Lung microvascular endothelial cell (primary cell): ENCODE data around the gene ST3GAL6. TPM values are rescaled to one million over a fixed set of nuclear protein-coding genes. Genes with fewer than 3 reads are reported as not detected.

Experiments used
- DNase-seq, 2 donors: peaks; one replicate each; pipeline versions ENCODE4 v3.0.0 to v3.0.0-alpha.2; 2010; ENCODE audit warnings: low read depth in 2 of 2
- total RNA-seq: library from RNA; depleted of rRNA; stranded (reverse); fragments of >200 nt; gene quantifications from 2 replicates; pipeline ENCODE4 v1.2.1, GENCODE V29; 2014

Gene ST3GAL6
- total RNA-seq, 1 donor from 2014 or later, result 30.8 TPM

DNA sequence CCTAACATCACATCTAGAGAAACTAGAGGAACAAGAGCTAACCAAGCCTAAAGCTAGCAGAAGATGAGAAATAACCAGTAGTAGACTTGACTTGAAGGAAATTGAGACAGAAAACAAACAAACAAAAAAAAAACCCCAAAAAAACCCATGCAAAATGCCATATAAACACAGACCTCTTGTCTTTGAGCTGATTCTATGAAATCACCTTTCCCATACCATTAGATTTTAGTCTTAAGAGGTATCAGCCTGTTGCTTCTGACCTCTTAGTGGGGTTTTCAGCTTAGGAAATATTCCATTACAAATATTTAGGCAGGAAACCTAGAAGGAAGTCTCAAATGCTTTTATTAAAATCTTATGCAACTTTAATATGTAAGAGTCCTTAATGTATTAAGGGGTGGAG is 23.9 kb upstream of the ST3GAL6 start:
- DNase-seq, result no peak

DNA sequence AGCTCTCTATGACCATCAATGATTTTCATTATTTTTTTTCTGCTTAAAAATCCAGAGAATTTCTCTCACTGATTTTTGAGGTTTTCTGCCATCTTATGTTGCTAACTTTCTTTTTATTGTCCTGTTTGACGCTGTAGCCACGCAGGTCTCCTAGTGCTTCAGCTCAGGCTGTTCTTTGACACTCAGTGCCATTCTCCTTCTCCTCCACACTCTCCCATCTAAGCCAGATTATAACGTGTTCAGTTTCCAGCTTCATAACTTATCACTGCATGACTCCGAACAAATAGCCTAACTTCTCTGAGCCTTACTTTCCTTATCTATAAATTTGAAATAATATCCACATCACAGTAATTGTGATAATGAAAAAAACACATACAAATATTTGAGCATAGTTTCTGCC is 22.8 kb upstream of the ST3GAL6 start:
- DNase-seq, result no peak

DNA sequence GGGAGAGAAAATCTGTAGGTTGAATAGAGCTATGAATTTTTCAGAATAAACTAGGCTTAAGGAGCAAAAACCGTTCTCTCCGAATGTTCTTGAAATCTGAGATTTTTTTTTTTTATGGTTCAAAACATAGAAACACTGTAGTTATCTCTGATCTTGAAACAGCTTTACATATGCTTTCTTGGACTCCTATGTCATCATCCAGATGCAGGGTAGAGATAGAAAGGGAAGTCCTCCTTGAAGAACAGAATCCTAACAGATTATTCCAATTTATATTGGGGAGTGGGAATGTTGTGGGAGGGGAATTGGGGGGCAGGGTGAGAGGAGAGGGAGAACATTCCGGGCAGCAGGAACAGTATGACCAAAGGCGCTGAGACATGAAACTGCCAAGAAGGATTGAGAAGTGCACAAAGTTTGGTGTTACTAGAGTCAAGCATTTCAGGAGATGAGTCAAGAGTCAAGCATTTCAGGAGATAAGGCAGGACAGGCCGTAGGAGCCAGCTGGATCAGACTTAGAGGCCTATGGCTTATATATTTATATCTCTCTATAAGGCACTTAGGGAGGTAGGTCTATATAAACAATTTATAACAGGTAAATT is 21.9 kb upstream of the ST3GAL6 start:
- peak in 1 of 2 donors; percentile 72 for DNase-seq

DNA sequence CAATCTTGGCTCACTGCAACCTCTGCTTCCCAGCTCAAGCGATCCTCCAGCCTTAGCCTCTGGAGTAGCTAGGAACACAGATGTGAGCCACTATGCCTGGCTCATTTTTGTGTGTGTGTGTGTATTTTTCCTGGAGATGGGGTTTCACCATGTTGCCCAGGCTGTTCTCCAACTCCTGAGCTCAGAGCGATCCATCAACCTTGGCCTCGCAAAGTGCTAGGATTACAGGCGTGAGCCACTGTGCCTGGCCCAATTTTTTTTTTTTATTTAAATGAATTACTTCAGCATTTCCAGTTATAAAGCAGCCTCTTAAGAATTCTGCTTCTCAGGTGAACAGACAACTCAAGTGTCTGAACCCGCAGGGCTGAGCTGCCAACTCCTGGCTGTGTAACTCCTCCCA is 20.1 kb upstream of the ST3GAL6 start:
- DNase-seq, result no peak

DNA sequence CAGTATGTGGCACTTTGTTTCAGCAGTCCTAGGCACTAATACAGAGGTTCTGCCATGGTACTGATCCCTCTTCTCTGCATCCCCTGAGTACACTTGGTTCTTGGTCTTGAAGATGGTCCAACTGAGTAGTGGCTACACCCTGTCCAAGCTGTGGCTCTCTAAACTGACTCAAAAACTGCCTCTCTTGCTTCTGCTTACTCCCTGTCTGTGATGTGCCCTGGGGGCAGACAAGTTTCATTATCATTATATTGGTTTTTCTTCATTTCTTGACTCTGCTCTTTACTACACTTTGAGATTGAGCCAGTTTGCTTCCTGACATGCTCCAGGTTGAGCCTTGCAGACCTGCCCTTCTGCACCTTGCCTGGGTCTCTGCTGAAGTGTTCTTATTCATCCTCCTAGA is 18.9 kb upstream of the ST3GAL6 start:
- DNase-seq, result no peak

DNA sequence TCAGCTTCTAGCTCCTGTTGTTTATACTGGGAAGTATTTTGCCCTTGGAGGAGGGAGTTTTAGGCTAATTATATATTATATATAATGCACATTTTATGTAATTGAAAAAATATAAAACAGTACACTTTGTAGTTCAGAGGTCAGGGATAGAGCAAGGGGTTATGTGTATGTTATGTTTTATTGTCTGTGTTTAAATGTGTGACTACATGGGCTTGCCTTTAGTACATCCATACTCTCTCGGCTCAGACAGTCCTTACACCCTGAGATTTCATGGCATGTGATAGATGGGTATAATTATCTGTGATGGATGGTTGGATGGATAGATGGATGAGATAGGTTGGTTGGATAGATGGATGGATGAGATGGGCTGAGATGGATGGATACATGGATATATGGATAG is 17.4 kb upstream of the ST3GAL6 start:
- no peak for DNase-seq

DNA sequence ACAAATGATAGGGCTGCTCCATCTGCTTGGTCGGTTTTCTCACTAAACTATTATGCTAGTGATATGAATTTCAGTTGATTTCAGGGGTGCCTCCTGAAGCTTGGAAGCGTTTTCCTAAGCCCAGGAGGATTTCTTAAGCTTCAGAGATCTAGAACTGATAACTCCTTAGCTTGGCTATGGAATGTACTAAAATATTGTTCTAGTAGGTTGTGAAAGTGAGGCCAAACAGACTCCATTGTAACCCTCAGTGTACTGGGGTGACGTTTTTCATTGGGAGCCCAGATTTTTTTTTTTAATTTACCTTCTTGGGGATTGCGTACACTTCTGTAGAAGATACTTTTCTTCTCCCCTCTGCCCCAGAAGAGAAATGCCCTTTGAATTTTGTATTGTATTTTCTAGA is 17.0 kb upstream of the ST3GAL6 start:
- no peak for DNase-seq

DNA sequence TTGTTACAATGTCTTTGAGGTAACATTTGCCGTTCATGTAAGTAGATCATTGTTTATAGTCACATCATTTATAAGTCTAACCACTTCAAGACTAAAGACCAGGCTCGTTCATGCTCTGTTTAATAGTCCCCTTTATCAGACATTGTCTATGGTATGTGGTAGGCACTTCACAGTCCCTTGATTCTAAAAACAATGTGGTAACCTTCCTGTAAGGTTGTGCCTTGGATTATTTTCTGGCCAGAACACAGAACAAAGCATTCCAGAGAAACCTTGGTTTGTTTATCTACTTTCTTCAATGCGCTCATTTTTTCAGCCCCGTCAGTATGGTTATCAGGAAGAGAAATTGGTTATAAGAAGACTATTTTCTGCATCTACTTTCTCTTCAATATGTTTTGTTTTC is 16.3 kb upstream of the ST3GAL6 start:
- peak in 1 of 2 donors; percentile 75 for DNase-seq

DNA sequence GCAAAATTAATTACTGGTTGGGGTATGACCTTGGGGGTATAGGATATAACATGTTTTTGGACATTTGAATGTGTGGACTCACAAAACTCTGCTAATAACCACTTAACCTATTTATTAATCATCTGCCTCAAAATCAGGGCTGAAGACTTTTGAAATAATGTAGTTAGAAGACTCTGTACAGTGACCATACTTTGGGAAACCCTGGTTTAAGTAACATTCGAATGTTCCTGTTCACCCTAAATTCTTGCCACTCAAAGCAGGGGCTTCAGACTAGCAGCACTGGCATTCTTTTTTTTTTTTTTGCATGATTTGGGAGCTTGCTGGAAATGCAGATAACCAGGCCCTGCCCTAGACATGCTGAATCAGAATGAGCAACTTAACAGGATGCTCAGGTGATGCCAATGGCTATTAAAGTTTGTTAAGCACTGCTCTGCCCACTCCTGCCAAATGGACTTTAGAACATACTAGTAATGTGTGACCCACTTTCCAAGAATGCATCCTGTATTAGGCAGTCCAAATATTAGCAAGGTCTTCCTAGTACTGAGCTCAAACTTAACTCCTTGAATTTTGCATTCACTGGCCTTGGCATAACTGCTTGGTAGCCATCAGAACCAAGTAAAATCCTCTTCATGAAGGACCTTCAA is 12.7 kb upstream of the ST3GAL6 start:
- no peak for DNase-seq

DNA sequence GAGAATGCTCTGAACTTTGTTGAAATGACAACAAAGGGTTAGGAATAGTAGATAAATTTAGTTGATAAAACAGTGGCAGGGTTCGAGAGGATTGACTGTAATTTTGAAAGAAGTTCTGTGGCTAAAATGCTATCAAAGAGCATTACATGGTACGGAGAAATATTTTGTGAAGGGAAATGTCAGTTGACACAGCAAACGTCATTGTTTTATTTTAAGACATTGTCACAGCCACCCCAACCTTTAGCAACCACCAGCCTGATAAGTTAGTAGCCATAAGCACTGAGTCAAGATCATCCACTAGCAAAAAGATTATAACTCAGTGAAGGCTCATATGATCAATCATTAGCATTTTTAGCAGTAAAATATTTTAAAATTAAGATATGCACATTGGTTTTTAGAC is 8.7 kb upstream of the ST3GAL6 start:
- DNase-seq, result no peak

DNA sequence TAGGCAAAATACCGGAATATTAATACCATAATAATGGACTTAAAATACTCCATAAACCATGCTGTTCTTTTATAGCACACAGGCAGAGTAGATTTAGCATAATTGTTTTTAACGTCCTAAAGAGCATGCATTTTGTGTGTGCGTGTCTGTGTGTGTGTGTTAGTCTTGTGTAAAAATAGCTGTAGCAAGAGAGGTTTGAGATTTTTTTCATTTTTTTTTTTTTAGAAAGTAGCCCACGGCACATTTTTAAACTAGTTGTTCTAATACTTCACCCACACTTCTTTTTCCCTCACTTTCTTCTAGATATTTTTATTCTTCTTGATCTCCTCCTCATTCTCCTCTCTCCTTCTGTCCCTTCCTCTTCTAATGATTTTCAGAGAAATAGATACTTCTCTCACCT is 7.5 kb upstream of the ST3GAL6 start:
- DNase-seq, result no peak

DNA sequence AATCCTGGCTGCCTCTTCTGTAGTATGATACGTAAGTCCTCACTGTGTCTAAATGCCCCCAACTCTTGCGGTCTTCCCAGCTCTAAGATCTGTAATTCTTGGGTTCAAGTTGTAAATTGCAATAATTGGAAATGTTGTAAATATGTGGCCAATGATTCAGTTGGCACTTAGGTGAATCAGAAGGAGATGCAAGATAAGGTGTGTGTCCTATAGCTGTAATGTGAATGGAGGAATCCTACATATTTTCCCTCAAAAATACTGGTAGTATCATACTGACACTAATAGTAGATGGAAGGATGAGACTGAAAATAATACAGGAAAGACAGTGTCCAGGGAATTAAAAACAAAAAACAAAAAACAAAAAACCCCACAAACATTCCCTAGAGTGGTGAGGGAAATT is 3.5 kb upstream of the ST3GAL6 start:
- DNase-seq, result no peak

DNA sequence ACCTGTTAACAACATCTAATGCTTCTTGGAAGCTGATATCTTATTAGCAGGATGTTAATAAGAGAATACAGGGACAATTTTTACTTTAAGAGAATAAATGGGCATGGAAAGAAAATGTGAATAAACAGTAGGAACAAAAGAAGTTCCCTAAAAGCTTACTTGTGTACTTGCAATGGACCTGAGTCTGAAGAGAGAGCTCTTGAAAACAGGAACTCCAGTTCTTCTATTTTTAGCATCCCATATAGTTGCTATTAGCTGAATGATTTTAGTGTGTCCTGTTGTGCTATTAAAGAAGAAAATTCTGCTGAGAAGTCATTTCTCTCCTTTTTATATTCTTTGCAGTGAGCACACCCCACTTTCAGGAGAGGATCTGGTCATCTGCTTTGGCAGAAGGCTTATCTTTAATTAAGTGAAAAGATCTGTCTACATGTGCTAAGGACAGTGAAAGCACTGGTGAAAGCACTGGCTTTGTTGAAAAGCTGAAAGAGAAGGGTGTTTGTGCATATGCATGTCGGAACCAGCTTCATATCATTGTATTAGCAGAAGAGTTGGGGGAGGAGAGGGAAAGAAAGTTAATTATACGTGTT is 1.4 kb upstream of the ST3GAL6 start:
- no peak for DNase-seq

DNA sequence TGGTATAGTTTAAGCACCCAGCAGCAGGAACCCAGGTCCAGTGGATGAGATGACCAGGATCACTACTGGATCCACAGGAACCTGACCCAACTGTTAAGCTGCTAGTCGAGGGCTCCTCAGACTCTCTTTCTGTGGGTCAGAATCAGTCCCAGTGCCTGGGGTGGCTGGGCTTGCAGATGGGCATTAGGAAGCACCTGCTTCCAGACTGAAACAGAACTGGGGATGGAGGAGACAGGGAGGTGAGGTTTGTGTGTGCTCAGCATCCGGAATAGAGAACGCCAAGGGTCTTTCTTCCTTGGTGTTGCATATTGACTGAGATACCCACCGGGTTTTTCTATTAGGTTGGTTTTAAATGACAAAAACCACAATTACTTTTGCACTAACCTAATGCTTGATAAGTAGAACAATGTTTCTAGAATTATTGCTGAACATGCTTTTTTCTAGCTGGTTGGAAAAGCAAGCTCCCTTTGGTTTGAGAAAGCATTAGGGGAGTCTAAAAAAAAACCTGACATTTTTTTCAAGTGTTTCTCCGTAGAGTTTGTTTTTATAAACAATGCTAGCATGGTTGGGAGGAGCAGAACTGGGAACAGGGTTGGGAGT is 779 bp downstream of the ST3GAL6 start:
- DNase-seq, result peak in 1 of 2 donors; percentile 48

DNA sequence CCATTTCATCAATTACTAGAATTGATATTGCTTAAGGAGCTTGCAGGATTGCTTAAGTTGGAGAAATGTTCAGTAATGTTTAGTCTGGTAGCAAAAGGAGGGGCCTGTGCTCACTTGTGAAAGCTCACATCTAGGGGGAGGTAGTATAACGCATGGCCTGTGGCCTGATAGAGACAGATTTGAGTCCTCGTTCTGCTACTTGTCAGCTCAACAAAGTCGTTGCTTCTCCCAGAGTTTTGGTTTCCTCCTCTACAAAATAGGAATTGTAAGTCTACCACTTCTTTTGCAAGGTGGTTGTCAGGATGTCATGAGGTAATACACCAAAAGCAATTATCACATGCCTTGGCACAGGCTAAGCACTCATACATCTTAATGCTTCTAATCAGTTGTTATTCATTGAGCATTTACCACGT is 1.3 kb downstream of the ST3GAL6 start:
- DNase-seq, result peak in 1 of 2 donors; percentile 38

DNA sequence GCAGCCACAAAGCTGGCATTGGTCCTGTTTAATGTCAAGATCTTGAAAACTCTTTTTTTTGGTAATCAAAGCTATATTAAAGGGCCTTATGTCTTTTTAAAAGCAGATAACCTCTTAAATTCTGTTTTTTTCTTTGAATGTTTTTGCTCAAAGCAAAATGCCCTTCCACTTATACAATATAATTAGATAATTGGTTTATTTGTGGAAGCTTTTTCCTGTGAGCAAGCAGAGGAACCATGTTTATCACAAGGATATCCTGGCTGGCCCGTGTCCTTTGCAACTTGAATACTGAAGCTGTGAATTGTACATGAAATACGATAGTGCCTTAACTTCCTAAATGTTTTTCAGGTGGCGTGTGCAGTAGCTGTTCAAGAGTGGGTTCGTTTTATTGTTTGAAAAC is 2.6 kb downstream of the ST3GAL6 start:
- peak; percentile 73 to 90 for DNase-seq

DNA sequence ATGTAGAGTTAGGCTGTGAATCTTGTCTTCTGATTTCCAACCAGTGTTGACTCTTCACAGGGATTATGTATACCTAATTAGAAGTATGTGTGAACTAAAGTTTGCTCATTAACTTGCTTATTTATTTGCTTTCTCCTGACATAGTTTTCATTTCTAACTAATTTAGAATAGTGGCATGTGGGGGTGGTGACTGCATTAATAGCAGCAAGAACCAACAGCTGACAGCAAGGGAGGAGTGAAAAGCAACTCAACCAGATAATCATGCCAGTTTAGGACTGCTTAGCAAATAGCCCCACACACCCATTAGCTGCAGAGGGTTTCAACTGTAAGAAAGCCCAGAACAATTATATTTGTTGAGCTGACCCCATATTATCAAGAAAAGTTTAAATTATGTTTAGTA is 3.8 kb downstream of the ST3GAL6 start:
- no peak for DNase-seq

DNA sequence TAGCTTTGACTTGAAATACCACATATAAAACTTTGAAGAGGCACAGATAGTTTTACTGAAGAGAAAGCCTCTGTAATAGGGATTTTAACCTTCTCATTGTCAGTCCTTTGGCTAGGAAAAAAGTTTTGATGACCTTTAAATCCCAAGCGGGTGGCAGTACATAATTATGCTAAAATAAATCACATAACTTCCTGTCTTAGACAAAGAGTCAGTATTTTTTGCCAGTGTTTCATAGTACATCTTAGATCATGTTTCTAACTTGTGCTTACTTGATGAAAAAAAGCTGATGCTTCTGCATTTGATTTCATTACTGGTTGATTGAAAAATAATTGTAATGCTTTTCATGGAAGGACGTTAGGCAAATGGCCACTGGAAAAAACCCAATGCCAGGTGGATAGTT is 5.8 kb downstream of the ST3GAL6 start:
- DNase-seq, result peak in 1 of 2 donors; percentile 68

DNA sequence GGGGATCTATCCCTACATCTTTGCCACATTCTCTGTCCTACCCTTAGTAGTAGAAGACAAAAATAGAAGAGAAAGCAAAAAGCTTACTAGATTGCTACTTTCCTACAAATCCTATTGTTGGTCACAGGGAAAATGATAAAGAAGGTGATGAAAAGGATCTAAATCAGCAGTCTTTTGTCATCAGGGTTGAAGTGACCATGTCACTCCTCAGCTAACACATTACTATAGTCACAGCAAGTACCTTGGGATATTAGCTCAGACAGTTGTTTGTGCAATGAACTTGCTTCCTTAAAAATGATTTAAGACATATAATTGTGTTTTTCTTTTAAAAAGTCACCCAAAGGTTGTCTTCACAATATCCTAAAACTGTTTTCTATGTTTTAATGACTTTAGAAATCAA is 6.3 kb downstream of the ST3GAL6 start:
- DNase-seq, result no peak

DNA sequence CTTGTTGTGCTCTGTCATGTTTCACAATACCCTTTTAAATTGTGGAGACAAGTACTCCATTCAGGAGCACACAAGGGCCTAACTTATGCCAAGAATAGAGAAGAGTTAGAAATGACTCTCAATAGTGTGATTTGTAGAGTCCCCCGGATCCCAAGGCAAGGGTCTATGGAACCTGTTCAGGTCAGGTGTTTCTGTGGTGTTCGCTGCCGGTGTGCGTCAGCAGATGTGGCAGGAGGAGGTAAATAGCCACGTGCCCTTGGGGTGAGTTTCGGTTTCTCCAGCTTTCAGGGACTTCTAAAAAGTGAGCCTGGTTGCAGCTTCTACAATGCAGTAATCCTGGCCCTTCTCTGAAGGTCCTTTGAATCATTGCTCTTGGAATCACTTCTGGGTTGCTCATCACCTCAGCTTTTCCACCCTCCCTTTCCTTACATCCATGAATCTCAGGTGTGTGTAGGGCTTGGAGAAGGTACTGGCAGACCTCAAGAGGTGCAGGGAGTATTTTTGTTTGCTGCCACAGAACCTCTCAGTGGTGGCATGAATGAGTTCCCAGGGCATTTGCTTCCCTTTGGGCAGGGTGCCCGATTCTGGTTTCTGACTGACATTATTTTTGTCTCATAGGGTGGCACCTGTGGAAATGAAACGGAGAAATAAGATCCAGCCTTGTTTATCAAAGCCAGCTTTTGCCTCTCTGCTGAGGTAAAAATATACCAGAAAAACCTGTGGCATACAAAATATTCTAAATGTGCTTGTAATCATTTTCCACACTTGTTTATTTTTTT is 7.3 kb downstream of the ST3GAL6 start:
- DNase-seq, result no peak

DNA sequence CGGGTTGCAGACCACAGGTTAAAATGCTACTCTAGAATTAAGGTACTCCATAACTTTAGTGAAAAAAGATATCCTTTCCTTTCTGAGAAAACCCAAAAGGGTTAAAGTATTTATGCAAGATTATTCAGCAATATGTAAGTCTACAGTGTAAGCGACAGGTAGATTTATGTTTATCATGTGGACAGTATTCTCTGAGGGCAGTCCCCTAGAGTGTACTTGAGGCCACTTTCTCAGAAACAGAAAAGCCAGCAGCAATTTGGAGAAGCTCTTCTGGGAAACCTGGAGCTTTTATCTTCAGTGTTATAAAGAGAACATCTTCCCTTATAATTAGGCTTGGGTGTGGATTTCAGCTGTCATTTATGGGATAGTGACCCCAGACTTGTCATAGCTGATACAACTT is 8.9 kb downstream of the ST3GAL6 start:
- DNase-seq, result no peak

DNA sequence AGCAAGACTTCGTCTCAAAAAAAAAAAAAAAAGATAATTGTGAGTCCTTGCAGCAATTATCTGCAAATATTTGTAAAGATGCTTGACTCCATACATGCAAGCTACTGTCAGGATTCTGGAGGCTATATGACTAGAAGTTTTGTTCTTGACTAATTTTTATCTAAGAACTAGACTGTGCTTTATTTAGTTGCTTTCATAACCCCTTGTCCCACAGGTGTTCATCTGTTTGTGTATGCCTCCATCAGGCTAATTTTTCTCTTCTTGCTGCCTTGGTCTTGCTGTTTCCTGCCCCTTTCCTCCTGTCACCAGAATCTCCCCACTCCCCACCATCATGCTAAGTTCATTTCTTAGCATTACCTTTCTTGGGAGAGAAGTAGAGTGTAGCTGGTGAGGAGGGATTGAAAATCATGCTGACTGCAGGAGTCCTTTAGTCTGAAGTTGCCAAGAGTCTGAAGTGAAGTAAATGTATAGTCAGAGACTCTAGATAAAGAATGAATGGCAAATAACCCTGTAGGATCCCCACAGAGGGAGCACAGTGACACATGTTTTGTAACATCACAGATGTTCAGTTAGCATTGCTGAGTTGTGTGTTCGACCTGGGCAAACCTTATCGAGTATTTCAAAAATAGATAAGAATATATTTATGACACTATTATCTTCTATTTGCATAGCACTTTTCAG is 12.5 kb downstream of the ST3GAL6 start:
- no peak for DNase-seq
